Astrocyte (in vitro differentiated cells and primary cell): ENCODE measurements around the gene YIF1B. TPM values are rescaled to one million over a fixed set of nuclear protein-coding genes. Genes with fewer than 3 reads are reported as not detected.

Source experiments
- DNase-seq: peaks from one replicate; pipeline ENCODE4 v3.0.0-alpha.2; 2010; ENCODE audit warnings: low read depth
- FAIRE-seq: peaks from 2 replicates; lab custom pipeline; 2011; peaks lifted over from hg19 to GRCh38; lab: Jason Lieb, UNC
- H2AFZ ChIP-seq: 2 replicates; pipeline ENCODE4 v1.6.0; 2012; ENCODE audit warnings: low read depth, low read length, inconsistent platforms
- H3K27ac ChIP-seq: 2 replicates; pipeline ENCODE4 v1.5.1; 2011; ENCODE audit warnings: low read depth, low read length, inconsistent platforms
- H3K27me3 ChIP-seq: 2 replicates; pipeline ENCODE4 v1.6.0; 2011; ENCODE audit warnings: low read length, inconsistent platforms; ENCODE audit not compliant: insufficient read depth
- H3K36me3 ChIP-seq: 2 replicates; pipeline ENCODE4 v1.5.1; 2011; ENCODE audit warnings: low read length, inconsistent platforms; ENCODE audit not compliant: insufficient read depth
- H3K4me1 ChIP-seq: 2 replicates; pipeline ENCODE4 v1.5.1; 2011; ENCODE audit warnings: low read length, inconsistent platforms; ENCODE audit not compliant: insufficient read depth
- H3K4me2 ChIP-seq: 2 replicates; pipeline ENCODE4 v1.6.0; 2012; ENCODE audit warnings: low read length, inconsistent platforms
- H3K4me3 ChIP-seq: 2 replicates; pipeline ENCODE4 v1.5.1; 2011; ENCODE audit warnings: low read depth, mild to moderate bottlenecking, low read length, inconsistent platforms; ENCODE audit not compliant: insufficient read depth
- H3K79me2 ChIP-seq: 2 replicates; pipeline ENCODE4 v1.6.0; 2012; ENCODE audit warnings: mild to moderate bottlenecking, low read length, inconsistent platforms; ENCODE audit not compliant: insufficient read depth
- H3K9ac ChIP-seq: 2 replicates; pipeline ENCODE4 v1.6.0; 2012; ENCODE audit warnings: mild to moderate bottlenecking, low read length, inconsistent platforms
- H3K9me3 ChIP-seq: 2 replicates; pipeline ENCODE4 v1.5.1; 2012; ENCODE audit warnings: low read depth, mild to moderate bottlenecking, low read length, inconsistent platforms; ENCODE audit not compliant: insufficient read depth
- H4K20me1 ChIP-seq: 2 replicates; pipeline ENCODE4 v1.6.0; 2012; ENCODE audit warnings: low read length, inconsistent platforms; ENCODE audit not compliant: insufficient read depth
- H3K27ac Mint-ChIP-seq: one replicate; pipeline ENCODE4 v1.8.0; 2021; ENCODE audit warnings: mild to moderate bottlenecking, mixed read lengths; ENCODE audit not compliant: unreplicated experiment
- H3K27me3 Mint-ChIP-seq: one replicate; pipeline ENCODE4 v1.8.0; 2021; ENCODE audit warnings: low read depth, mixed read lengths; ENCODE audit not compliant: unreplicated experiment
- H3K36me3 Mint-ChIP-seq: one replicate; pipeline ENCODE4 v1.8.0; 2021; ENCODE audit warnings: low read depth, mixed read lengths; ENCODE audit not compliant: unreplicated experiment
- H3K4me1 Mint-ChIP-seq: one replicate; pipeline ENCODE4 v1.8.0; 2021; ENCODE audit warnings: low read depth, mixed read lengths; ENCODE audit not compliant: unreplicated experiment
- H3K4me3 Mint-ChIP-seq: one replicate; pipeline ENCODE4 v1.8.0; 2021; ENCODE audit warnings: mild to moderate bottlenecking, moderate library complexity, mixed read lengths; ENCODE audit not compliant: unreplicated experiment
- H3K9me3 Mint-ChIP-seq: one replicate; pipeline ENCODE4 v1.8.0; 2021; ENCODE audit warnings: mild to moderate bottlenecking, mixed read lengths; ENCODE audit not compliant: unreplicated experiment
- CTCF ChIP-seq: IDR thresholded peaks from 2 replicates; pipeline ENCODE4 v1.5.1; 2011; ENCODE audit warnings: low read depth, mild to moderate bottlenecking, inconsistent platforms, low read length, moderate library complexity; ENCODE audit not compliant: insufficient read depth
- EZH2 ChIP-seq: IDR thresholded peaks from 2 replicates; pipeline ENCODE4 v1.6.1; 2012; ENCODE audit warnings: mild to moderate bottlenecking, low read length, inconsistent platforms; ENCODE audit not compliant: insufficient read depth
- total RNA-seq: library from RNA; stranded (reverse); gene quantifications from 2 replicates; pipeline ENCODE4 v1.2.1, GENCODE V29; 2021

YIF1B gene
- total RNA-seq, 1 donor from 2014 or later: 81.3 TPM

- H3K27ac Mint-ChIP-seq: no peak overlapping the region
- no peaks in the 10 kb centered on the region for H3K79me2 ChIP-seq
- H3K4me1 ChIP-seq: no peaks in the 10 kb centered on the region
- DNase-seq: no peak
- FAIRE-seq: no peak
- H3K9me3 ChIP-seq: no peaks in the 10 kb centered on the region
- H4K20me1 ChIP-seq: no peaks in the 10 kb centered on the region
- TF ChIP-seq CTCF: no peak
- no peak for TF ChIP-seq EZH2
- H3K9me3 Mint-ChIP-seq: no peaks in the 10 kb centered on the region
- H3K36me3 Mint-ChIP-seq: peaks cover 8% of the 10 kb centered on the region
- H3K9ac ChIP-seq: no peak overlapping the region
- no peaks in the 10 kb centered on the region for H3K27me3 ChIP-seq
- H3K27ac ChIP-seq: no peak overlapping the region
- H3K36me3 ChIP-seq: no peaks in the 10 kb centered on the region
- H3K4me3 Mint-ChIP-seq: no peak overlapping the region
- peaks cover 6% of the 10 kb centered on the region for H3K27me3 Mint-ChIP-seq
- no peak overlapping the region for H3K4me3 ChIP-seq
- no peak overlapping the region for H3K4me2 ChIP-seq
- H2AFZ ChIP-seq: no peak overlapping the region
- no peaks in the 10 kb centered on the region for H3K4me1 Mint-ChIP-seq
Measured at GRCh38 chr19:38331728-38332127, 16.0 kb upstream of the YIF1B start.

- peaks cover 9% of the 10 kb centered on the region for H3K27me3 Mint-ChIP-seq
- Histone ChIP-seq H3K79me2 (no peaks in the 10 kb centered on the region), H3K9ac (no peak overlapping the region), H3K4me1 (no peaks in the 10 kb centered on the region), H3K36me3 (no peaks in the 10 kb centered on the region), H3K9me3 (no peaks in the 10 kb centered on the region), H3K4me3 (no peak overlapping the region), H4K20me1 (no peaks in the 10 kb centered on the region), H3K27me3 (no peaks in the 10 kb centered on the region), H2AFZ (no peak overlapping the region), H3K27ac (no peak overlapping the region), H3K4me2 (no peak overlapping the region)
- peaks cover 2% of the 10 kb centered on the region for H3K9me3 Mint-ChIP-seq
- no peak for TF ChIP-seq CTCF
- H3K4me1 Mint-ChIP-seq: no peaks in the 10 kb centered on the region
- DNase-seq: no peak
- no peak overlapping the region for H3K4me3 Mint-ChIP-seq
- peaks cover 18% of the 10 kb centered on the region for H3K36me3 Mint-ChIP-seq
- H3K27ac Mint-ChIP-seq: no peak overlapping the region
- no peak for FAIRE-seq
Measured at GRCh38 chr19:38329651-38330050, 13.9 kb upstream of the YIF1B start.

GRCh38 chr19:38326591-38326990 is 10.8 kb upstream of the YIF1B start:
- Mint-ChIP-seq H3K27me3 (peaks cover 9% of the 10 kb centered on the region), H3K36me3 (peaks cover 18% of the 10 kb centered on the region), H3K27ac (no peak overlapping the region), H3K4me1 (no peaks in the 10 kb centered on the region), H3K4me3 (no peak overlapping the region), H3K9me3 (peaks cover 2% of the 10 kb centered on the region)
- Histone ChIP-seq H4K20me1 (no peaks in the 10 kb centered on the region), H3K4me2 (no peak overlapping the region), H3K4me1 (no peaks in the 10 kb centered on the region), H2AFZ (no peak overlapping the region), H3K4me3 (no peak overlapping the region), H3K9ac (no peak overlapping the region), H3K79me2 (no peaks in the 10 kb centered on the region), H3K27ac (no peak overlapping the region), H3K36me3 (no peaks in the 10 kb centered on the region), H3K9me3 (no peaks in the 10 kb centered on the region), H3K27me3 (no peaks in the 10 kb centered on the region)
- TF ChIP-seq EZH2 (no peak), CTCF (no peak)
- no peak for DNase-seq
- FAIRE-seq: no peak
